IMR-90 (cell line): ENCODE measurements around the gene STARD13. TPM values are rescaled to one million over a fixed set of nuclear protein-coding genes. Genes with fewer than 3 reads are reported as not detected.

Experiments used
- ATAC-seq: fragments of 200-7000 bp; cut with Tn5 transposase; 2 replicates; pipeline ENCODE4 v1.9.1; 2020; ENCODE audit warnings: low read depth, mild to moderate bottlenecking, moderate library complexity
- BruUV-seq: library from RNA; stranded (reverse); fragments of 400-500 nt; replicated peaks from 2 replicates; lab custom pipeline; 2021; lab: Mats Ljungman, UMichigan
- CTCF ChIA-PET: fragments of 300-600 bp; formaldehyde crosslinking; extraction: SDS; loops from one replicate; lab custom pipeline; 2021; ENCODE audit warnings: antibody characterized with exemption; lab: Yijun Ruan, JAX
- POLR2A ChIA-PET: fragments of 300-600 bp; sonication (Branson Sonifier 250); formaldehyde crosslinking; loops from one replicate; lab custom pipeline; 2022; ENCODE audit warnings: antibody characterized with exemption; ENCODE audit not compliant: unreplicated experiment; lab: Charles Lee
- DNase-seq: peaks from one replicate; pipeline ENCODE4 v3.0.0; 2013
- H2AFZ ChIP-seq: replicated peaks from 2 replicates; pipeline ENCODE3; 2013; ENCODE audit warnings: low read length, mild to moderate bottlenecking; ENCODE audit not compliant: poor library complexity
- H2AK5ac ChIP-seq: 2 replicates; pipeline ENCODE4 v1.6.1; 2013; ENCODE audit warnings: low read depth, low read length, inconsistent platforms
- H2AK9ac ChIP-seq: replicated peaks from 2 replicates; pipeline ENCODE3; 2013; ENCODE audit warnings: mild to moderate bottlenecking, low read depth, low read length, moderate library complexity; ENCODE audit not compliant: poor library complexity
- H2BK120ac ChIP-seq: 2 replicates; pipeline ENCODE4 v1.6.1; 2013; ENCODE audit warnings: low read depth, low read length, inconsistent platforms
- H2BK15ac ChIP-seq: 3 replicates; pipeline ENCODE4 v1.6.1; 2013; ENCODE audit warnings: low read depth, low read length, inconsistent platforms
- H2BK20ac ChIP-seq: 2 replicates; pipeline ENCODE4 v1.6.1; 2013; ENCODE audit warnings: low read depth, mild to moderate bottlenecking, inconsistent platforms, low read length, moderate library complexity
- H2BK5ac ChIP-seq: 2 replicates; pipeline ENCODE4 v1.6.1; 2013; ENCODE audit warnings: mild to moderate bottlenecking, low read depth, low read length, inconsistent platforms; ENCODE audit not compliant: poor library complexity, severe bottlenecking
- H3K14ac ChIP-seq: replicated peaks from 2 replicates; pipeline ENCODE4 v1.6.1; 2013; ENCODE audit warnings: low read depth, low read length, inconsistent platforms
- H3K18ac ChIP-seq: 2 replicates; pipeline ENCODE4 v1.6.1; 2013; ENCODE audit warnings: low read depth, low read length, control low read depth
- H3K23ac ChIP-seq: 2 replicates; pipeline ENCODE4 v1.6.1; 2013; ENCODE audit warnings: low read depth, low read length, inconsistent platforms
- H3K27ac ChIP-seq: 2 replicates; pipeline ENCODE4 v1.5.1; 2013; ENCODE audit warnings: mild to moderate bottlenecking, control low read depth, low read length; ENCODE audit not compliant: insufficient read depth
- H3K27me3 ChIP-seq: 2 replicates; pipeline ENCODE4 v1.6.1; 2013; ENCODE audit warnings: low read length; ENCODE audit not compliant: control insufficient read depth, insufficient read depth
- H3K36me3 ChIP-seq: 2 replicates; pipeline ENCODE4 v1.6.1; 2013; ENCODE audit warnings: low read length, mixed read lengths; ENCODE audit not compliant: control insufficient read depth, insufficient read depth
- H3K4ac ChIP-seq: 2 replicates; pipeline ENCODE4 v1.6.1; 2013; ENCODE audit warnings: low read depth, low read length, inconsistent platforms
- H3K4me1 ChIP-seq: 2 replicates; pipeline ENCODE4 v1.6.1; 2013; ENCODE audit warnings: low read length, mixed read lengths; ENCODE audit not compliant: control insufficient read depth, insufficient read depth
- H3K4me2 ChIP-seq: 2 replicates; pipeline ENCODE4 v1.6.1; 2013; ENCODE audit warnings: low read depth, mild to moderate bottlenecking, control low read depth, low read length, moderate library complexity
- H3K4me3 ChIP-seq: 2 replicates; pipeline ENCODE4 v1.5.1; 2013; ENCODE audit warnings: low read depth, mild to moderate bottlenecking, control low read depth, low read length, moderate library complexity; ENCODE audit not compliant: insufficient read depth
- H3K56ac ChIP-seq: 2 replicates; pipeline ENCODE4 v1.6.1; 2013; ENCODE audit warnings: low read length, inconsistent platforms; ENCODE audit not compliant: insufficient read depth; ENCODE audit errors: extremely low read depth
- H3K79me1 ChIP-seq, 2 experiments: 2 replicates each; pipeline ENCODE4 v1.6.1; 2013; ENCODE audit warnings: low read length in 2 of 2, inconsistent platforms in 1 of 2, low read depth in 1 of 2
- H3K9ac ChIP-seq: 2 replicates; pipeline ENCODE4 v1.6.1; 2013; ENCODE audit warnings: low read depth, low read length, control low read depth
- H3K9me1 ChIP-seq: 2 replicates; pipeline ENCODE4 v1.6.1; 2013; ENCODE audit warnings: low read length, inconsistent platforms; ENCODE audit not compliant: insufficient read depth
- H3K9me3 ChIP-seq: 2 replicates; pipeline ENCODE4 v1.6.1; 2013; ENCODE audit warnings: low read length; ENCODE audit not compliant: control insufficient read depth, insufficient read depth
- H4K20me1 ChIP-seq: 2 replicates; pipeline ENCODE4 v1.6.1; 2013; ENCODE audit warnings: low read length, inconsistent platforms; ENCODE audit not compliant: insufficient read depth
- H4K5ac ChIP-seq: 2 replicates; pipeline ENCODE4 v1.6.1; 2013; ENCODE audit warnings: mild to moderate bottlenecking, low read depth, low read length, control low read depth
- H4K8ac ChIP-seq, 2 experiments: 2 replicates each; pipeline ENCODE4 v1.6.1; 2013; ENCODE audit warnings: low read depth in 2 of 2, low read length in 2 of 2, control low read depth in 1 of 2, inconsistent platforms in 1 of 2
- H4K91ac ChIP-seq: 2 replicates; pipeline ENCODE4 v1.6.1; 2013; ENCODE audit warnings: low read depth, low read length, inconsistent platforms; ENCODE audit not compliant: insufficient read depth
- CEBPB ChIP-seq: IDR thresholded peaks from 2 replicates; pipeline ENCODE4 v1.6.1; 2012; ENCODE audit warnings: low read depth, low read length, improper control_type of control experiment
- CHD1 ChIP-seq: IDR thresholded peaks from 2 replicates; pipeline ENCODE4 v1.6.1; 2012; ENCODE audit warnings: low read depth, low read length, improper control_type of control experiment
- MAZ ChIP-seq: IDR thresholded peaks from 2 replicates; pipeline ENCODE4 v1.6.1; 2012; ENCODE audit warnings: low read depth, mild to moderate bottlenecking, low read length, improper control_type of control experiment, moderate library complexity, borderline replicate concordance
- WGBS, 2 experiments: methylation state at CpG; one replicate each; pipeline versions ENCODE4 v1.1.5 to v1.1.7; 2013; ENCODE audit warnings: missing lambda C conversion rate in 2 of 2; ENCODE audit not compliant: insufficient read length in 1 of 2; ENCODE audit errors: extremely low coverage in 2 of 2; 5-methylcytosine and 5-hydroxymethylcytosine counted together
- dilution Hi-C: fragments of 300-500 bp; cut with HindIII; formaldehyde crosslinking; loops from one replicate; pipeline ENCODE4 v1.14.3; 2018; ENCODE audit warnings: low sequenced_read_pairs; ENCODE audit not compliant: unreplicated experiment
- in situ Hi-C: fragments of 300-500 bp; cut with MboI; formaldehyde crosslinking; loops from 3 replicates; pipeline ENCODE4 v1.14.3; 2019; ENCODE audit warnings: low sequenced_read_pairs, inconsistent platforms, mixed read lengths
- intact Hi-C: fragments of 100-400 bp; cut with micrococcal nuclease; formaldehyde crosslinking; loops from 2 replicates; pipeline ENCODE4 v1.10.0; 2022
- polyA plus RNA-seq, 3 experiments: library from polyadenylated mRNA; depleted of rRNA; stranded (reverse); fragments of >200 nt; gene quantifications; 2 replicates each; pipeline ENCODE4 v1.2.3, GENCODE V29; 2012; ENCODE audit warnings: low replicate concordance in 1 of 3
- total RNA-seq: library from RNA; depleted of rRNA; stranded (reverse); fragments of >200 nt; gene quantifications from 2 replicates; pipeline ENCODE4 v1.2.3, GENCODE V29; 2012

The STARD13 gene
- total and polyA plus RNA-seq, 2 of the 4 experiments (the other 2 are of a cell fraction) = 23.6 to 46.6 TPM

DNA sequence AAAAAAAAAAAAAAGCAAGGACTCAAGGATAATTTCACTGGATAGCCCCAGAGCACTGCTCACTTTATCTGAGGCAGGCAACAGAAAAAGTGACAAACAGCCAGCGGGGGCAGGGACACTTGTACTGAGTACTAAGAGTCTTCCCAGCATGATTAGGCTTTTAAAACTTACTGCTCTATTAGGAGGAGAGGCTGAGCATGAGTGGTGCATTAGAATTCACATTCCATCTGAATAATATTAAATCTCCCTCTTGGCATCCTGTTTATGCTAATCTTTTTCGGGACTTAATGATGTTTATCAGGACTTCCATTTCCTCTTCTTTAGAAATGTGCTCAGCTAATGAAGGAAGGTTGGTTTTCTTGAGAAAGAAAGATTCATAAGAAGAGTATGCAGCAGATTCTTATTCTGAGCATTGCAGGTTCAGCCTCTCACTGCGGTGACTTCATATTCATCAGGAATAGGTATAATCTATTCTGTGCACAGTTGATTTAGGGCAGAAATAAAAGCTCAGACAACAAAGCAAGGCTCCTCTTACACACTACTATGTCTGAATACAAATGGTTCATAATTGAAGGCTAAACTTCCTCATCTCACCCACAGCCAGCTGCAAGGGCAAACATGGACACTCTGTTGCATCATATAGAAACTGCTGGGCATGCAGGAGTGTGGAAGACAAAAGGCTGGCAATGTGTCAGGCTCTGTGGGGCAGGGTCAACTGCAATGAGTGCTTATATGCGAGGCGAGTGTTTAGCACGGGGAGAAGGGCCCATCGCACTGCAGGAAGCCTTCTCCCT is 162.3 kb downstream of the STARD13 start:
- Histone ChIP-seq H3K27ac (peak overlapping the region; percentile 79), H3K9me1 (peaks cover 23% of the 10 kb centered on the region), H2BK5ac (peak overlapping the region; percentile 65), H3K36me3 (peaks cover 46% of the 10 kb centered on the region), H3K9ac (peak overlapping the region; percentile 27; the same call in 1 of the 2 replicates), H4K5ac (peak overlapping the region; percentile 50; the same call in 1 of the 2 replicates), H3K14ac (peak overlapping the region; percentile 68), H2BK20ac (peak overlapping the region; percentile 35; the same call in 1 of the 2 replicates), H2AK9ac (no peak overlapping the region), H4K20me1 (peaks cover 13% of the 10 kb centered on the region), H2AFZ (no peak overlapping the region), H3K4me1 (peaks cover 35% of the 10 kb centered on the region), H3K79me1 (peaks cover 47 to 60% of the 10 kb centered on the region in 2 experiments), H3K27me3 (no peaks in the 10 kb centered on the region), H2BK15ac (peak overlapping the region; percentile 3; the same call in 1 of the 3 replicates), H3K4me2 (no peak overlapping the region; the same call in 1 of the 2 replicates), H2BK120ac (peak overlapping the region; percentile 55), H3K18ac (peak overlapping the region; percentile 79), H3K4ac (peak overlapping the region; percentile 83), H4K91ac (peak overlapping the region; percentile 78), H4K8ac (peak overlapping the region; percentile 33 to 60; a peak in 3 of 4 replicates), H3K4me3 (no peak overlapping the region), H2AK5ac (peak overlapping the region; percentile 79), H3K9me3 (no peaks in the 10 kb centered on the region), H3K56ac (no peak overlapping the region), H3K23ac (peak overlapping the region; percentile 68; the same call in 1 of the 2 replicates)
- 39% methylated on average over 3 of the region's 7 CpGs; no CpG with 5 or more reads in 1 of the 2 experiments for WGBS, 2 experiments
- BruUV-seq = no TSS peak
- intact Hi-C loops (loop anchor here (5.0 to 10.0 kb wide), 2 partner anchors 89 to 602 kb away; no protein-coding TSS in a partner anchor), in situ Hi-C loops (no loop called here), dilution Hi-C loops (no loop called here)
- DNase-seq (peak; percentile 53), ATAC-seq (peak; percentile 24)
- CTCF ChIA-PET = no interaction called here
- TF ChIP-seq CHD1 (no peak), CEBPB (peak; percentile 84), MAZ (no peak)
- POLR2A ChIA-PET = no interaction called here
